Right hindlimb (tissue), 1 donor: Measurements from ENCODE around the gene LTK.

Experiments
- DNase-seq: peaks from one replicate; pipeline ENCODE4 v3.0.0-alpha.2; 2018

LTK gene

GRCh38 chr15:41513506-41514227 lies at the start of gene LTK:
TSS of gene LTK (minus strand) at chr15:41513827. CDS start at chr15:41513709, 118 bp downstream.
- DNase-seq: peak; percentile 60

- DNase-seq: peak; percentile 74
These were observed 49.2 kb upstream of the LTK start for GRCh38 chr15:41562784-41563198.

- no peak for DNase-seq
These were observed 48.6 kb upstream of the LTK start for GRCh38 chr15:41562244-41562643.

- peak; percentile 75 for DNase-seq
These were observed 48.1 kb upstream of the LTK start for GRCh38 chr15:41561777-41562145.

GRCh38 chr15:41561104-41561776 lies 47.6 kb upstream of the LTK start:
- no peak for DNase-seq

GRCh38 chr15:41560572-41560874 lies 46.9 kb upstream of the LTK start:
- DNase-seq: no peak

- DNase-seq: peak; percentile 51
These were observed 45.7 kb upstream of the LTK start for GRCh38 chr15:41559239-41559782.

GRCh38 chr15:41558400-41559238 lies 45.0 kb upstream of the LTK start, which contains the start of gene TYRO3:
TSS of gene TYRO3 (plus strand) at chr15:41559212. CDS start at chr15:41559258, 46 bp downstream.
- DNase-seq: peak; percentile 84

- DNase-seq: peak; percentile 67
These were observed 44.2 kb upstream of the LTK start for GRCh38 chr15:41557673-41558399.

GRCh38 chr15:41556677-41557076 lies 43.0 kb upstream of the LTK start:
- DNase-seq: no peak

GRCh38 chr15:41554915-41555314 lies 41.3 kb upstream of the LTK start:
- DNase-seq: no peak

GRCh38 chr15:41554343-41554742 lies 40.7 kb upstream of the LTK start:
- DNase-seq: no peak

GRCh38 chr15:41553731-41554130 lies 40.1 kb upstream of the LTK start:
- no peak for DNase-seq

GRCh38 chr15:41550066-41550775 lies 36.6 kb upstream of the LTK start:
- no peak for DNase-seq

GRCh38 chr15:41546851-41547786 lies 33.5 kb upstream of the LTK start:
- DNase-seq: no peak

- no peak for DNase-seq
These were observed 31.6 kb upstream of the LTK start for GRCh38 chr15:41545218-41545617.

GRCh38 chr15:41544650-41545015 lies 31.0 kb upstream of the LTK start:
- no peak for DNase-seq

GRCh38 chr15:41543521-41543870 lies 29.9 kb upstream of the LTK start:
- DNase-seq: no peak

- no peak for DNase-seq
These were observed 23.2 kb upstream of the LTK start for GRCh38 chr15:41536866-41537265.

- DNase-seq: no peak
These were observed 21.9 kb upstream of the LTK start for GRCh38 chr15:41535544-41535943.

- DNase-seq: no peak
These were observed 16.8 kb upstream of the LTK start for GRCh38 chr15:41530363-41530956.
